AG04450 (cell line): Measurements from ENCODE around the gene PDIA2. TPM values are rescaled to one million over a fixed set of nuclear protein-coding genes. Genes with fewer than 3 reads are reported as not detected.

Source experiments
- CTCF ChIA-PET: fragments of 300-600, 350-600 bp; formaldehyde crosslinking; extraction: SDS; loops from one replicate; lab custom pipeline; 2022; ENCODE audit warnings: antibody characterized with exemption, inconsistent platforms; lab: Charles Lee
- POLR2A ChIA-PET: fragments of 350-600 bp; formaldehyde crosslinking; extraction: SDS; loops from one replicate; lab custom pipeline; 2021; ENCODE audit warnings: antibody characterized with exemption, inconsistent platforms; lab: Yijun Ruan, JAX
- DNase-seq: peaks from one replicate; pipeline ENCODE4 v3.0.0-alpha.2; 2011; ENCODE audit warnings: low read depth, low spot score
- H3K27ac ChIP-seq: one replicate; pipeline ENCODE4 v1.5.1; 2012; ENCODE audit warnings: low read depth, low read length, control low read depth
- H3K27me3 ChIP-seq: one replicate; pipeline ENCODE4 v1.6.0; 2012; ENCODE audit warnings: low read length; ENCODE audit not compliant: control insufficient read depth, insufficient read depth
- H3K4me3 ChIP-seq: 2 replicates; pipeline ENCODE4 v1.5.1; 2011; ENCODE audit warnings: mild to moderate bottlenecking, low read depth, low read length, control low read depth
- H3K9me3 ChIP-seq: 2 replicates; pipeline ENCODE4 v1.5.1; 2012; ENCODE audit warnings: low read length; ENCODE audit not compliant: control insufficient read depth, insufficient read depth
- polyA plus RNA-seq: library from polyadenylated mRNA; depleted of rRNA; stranded (reverse); fragments of >200 nt; gene quantifications from 2 replicates; pipeline ENCODE4 v1.2.3, GENCODE V29; 2011
- TF ChIP-seq, protein P1 (sequence below): IDR thresholded peaks from 2 replicates; pipeline ENCODE4 v1.5.1; 2011; ENCODE audit warnings: low read depth, low read length, control low read depth, inconsistent platforms

PDIA2 gene
- polyA plus RNA-seq, 1 experiment = 0.45 TPM

DNA sequence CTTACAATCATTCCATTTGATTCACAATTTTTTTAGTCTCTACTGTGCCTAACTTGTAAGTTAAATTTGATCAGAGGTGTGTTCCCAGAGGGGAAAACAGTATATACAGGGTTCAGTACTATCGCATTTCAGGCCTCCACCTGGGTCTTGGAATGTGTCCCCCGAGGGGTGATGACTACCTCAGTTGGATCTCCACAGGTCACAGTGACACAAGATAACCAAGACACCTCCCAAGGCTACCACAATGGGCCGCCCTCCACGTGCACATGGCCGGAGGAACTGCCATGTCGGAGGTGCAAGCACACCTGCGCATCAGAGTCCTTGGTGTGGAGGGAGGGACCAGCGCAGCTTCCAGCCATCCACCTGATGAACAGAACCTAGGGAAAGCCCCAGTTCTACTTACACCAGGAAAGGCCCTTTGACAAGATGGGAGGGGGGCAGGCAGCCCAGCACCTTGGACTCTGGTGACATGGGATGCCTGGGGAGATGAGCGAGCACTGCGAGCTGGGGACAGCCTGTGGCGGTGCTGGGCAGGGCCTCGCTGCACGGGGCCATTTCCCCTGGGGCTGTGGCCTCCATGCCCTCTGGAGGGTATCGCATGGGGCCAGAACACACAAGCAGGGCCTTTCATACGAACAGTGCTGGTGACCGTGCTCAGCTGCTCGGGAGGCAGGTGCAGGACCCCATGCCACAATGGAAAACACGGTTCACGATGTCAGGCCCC, 33.9 kb downstream of the PDIA2 start:
- Histone ChIP-seq H3K9me3 (no peaks in the 10 kb centered on the region), H3K27ac (no peak overlapping the region), H3K4me3 (no peak overlapping the region), H3K27me3 (no peaks in the 10 kb centered on the region)
- ChIA-PET CTCF (interaction anchor here (0.6 kb wide), 1 partner anchor 16 kb away, joined by 3 read pairs; no protein-coding TSS in a partner anchor), POLR2A (no interaction called here)
- TF ChIP-seq, protein P1, sequence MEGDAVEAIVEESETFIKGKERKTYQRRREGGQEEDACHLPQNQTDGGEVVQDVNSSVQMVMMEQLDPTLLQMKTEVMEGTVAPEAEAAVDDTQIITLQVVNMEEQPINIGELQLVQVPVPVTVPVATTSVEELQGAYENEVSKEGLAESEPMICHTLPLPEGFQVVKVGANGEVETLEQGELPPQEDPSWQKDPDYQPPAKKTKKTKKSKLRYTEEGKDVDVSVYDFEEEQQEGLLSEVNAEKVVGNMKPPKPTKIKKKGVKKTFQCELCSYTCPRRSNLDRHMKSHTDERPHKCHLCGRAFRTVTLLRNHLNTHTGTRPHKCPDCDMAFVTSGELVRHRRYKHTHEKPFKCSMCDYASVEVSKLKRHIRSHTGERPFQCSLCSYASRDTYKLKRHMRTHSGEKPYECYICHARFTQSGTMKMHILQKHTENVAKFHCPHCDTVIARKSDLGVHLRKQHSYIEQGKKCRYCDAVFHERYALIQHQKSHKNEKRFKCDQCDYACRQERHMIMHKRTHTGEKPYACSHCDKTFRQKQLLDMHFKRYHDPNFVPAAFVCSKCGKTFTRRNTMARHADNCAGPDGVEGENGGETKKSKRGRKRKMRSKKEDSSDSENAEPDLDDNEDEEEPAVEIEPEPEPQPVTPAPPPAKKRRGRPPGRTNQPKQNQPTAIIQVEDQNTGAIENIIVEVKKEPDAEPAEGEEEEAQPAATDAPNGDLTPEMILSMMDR = no peak
- DNase-seq = no peak

DNA sequence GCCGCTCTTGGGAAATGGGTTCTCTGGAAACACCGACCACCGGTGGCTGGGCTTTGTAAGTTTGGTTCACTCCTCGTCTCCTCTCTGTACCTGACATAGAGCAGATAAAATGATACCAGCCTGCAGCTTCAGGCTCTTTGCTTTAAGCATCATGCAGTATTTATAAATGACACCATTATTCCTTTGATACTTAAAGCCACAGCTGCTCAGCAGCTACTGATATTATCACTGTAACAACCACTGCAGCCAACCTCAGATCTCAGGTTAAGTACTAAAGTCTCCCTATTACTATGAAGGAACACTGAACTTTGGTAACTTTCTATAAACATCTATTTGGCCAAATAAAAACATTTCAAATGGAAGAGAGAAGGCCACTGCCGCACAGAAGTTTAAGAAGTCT, 34.6 kb downstream of the PDIA2 start:
- ChIA-PET CTCF (no interaction called here), POLR2A (no interaction called here)
- TF ChIP-seq, protein P1 = no peak
- H3K4me3 ChIP-seq = no peak overlapping the region
- H3K27ac ChIP-seq = no peak overlapping the region
- no peaks in the 10 kb centered on the region for H3K27me3 ChIP-seq
- no peaks in the 10 kb centered on the region for H3K9me3 ChIP-seq
- no peak for DNase-seq

DNA sequence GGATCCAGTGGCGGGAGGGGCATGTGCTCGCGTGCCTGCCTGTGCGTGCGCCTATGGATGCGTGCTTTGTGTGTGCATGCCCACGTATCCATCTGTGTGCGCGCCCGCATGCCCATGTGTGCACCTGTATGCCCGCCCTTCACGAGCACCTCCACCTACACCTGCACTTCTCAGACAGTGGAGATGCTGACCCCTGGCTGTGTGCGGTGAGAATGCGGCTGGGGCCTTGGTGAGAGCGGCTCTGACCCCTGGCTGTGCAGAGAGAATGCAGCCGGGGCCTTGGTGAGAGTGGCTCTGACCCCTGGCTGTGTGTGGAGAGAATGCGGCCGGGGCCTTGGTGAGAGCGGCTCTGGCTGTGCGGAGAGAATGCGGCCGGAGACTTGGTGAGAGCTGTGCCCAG, 35.7 kb downstream of the PDIA2 start:
- Histone ChIP-seq H3K9me3 (no peaks in the 10 kb centered on the region), H3K4me3 (no peak overlapping the region), H3K27ac (no peak overlapping the region), H3K27me3 (no peaks in the 10 kb centered on the region)
- ChIA-PET CTCF (no interaction called here), POLR2A (no interaction called here)
- TF ChIP-seq, protein P1 = no peak
- no peak for DNase-seq

DNA sequence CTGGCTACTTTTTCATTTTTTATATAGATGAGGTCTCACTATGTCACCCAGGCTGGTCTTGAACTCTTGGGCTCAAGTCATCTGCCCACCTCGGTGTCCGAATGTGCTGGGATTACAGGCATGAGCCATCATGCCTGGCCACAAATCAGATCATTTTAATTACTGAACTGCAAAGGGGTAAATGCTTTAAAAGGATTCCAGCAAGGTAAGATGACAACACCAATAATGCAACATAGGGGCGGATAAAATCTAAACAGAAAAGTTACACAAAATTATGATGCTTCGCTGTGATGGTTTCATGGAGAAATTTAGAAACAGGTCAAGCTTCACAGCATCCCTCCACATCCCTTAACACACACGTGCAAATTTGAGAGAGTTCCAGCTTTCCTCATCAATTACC, 37.2 kb downstream of the PDIA2 start:
- no peak for DNase-seq
- Histone ChIP-seq H3K27ac (no peak overlapping the region), H3K4me3 (no peak overlapping the region), H3K27me3 (no peaks in the 10 kb centered on the region), H3K9me3 (no peaks in the 10 kb centered on the region; the same call in 1 of the 2 replicates)
- POLR2A ChIA-PET = no interaction called here
- TF ChIP-seq, protein P1 = no peak
- CTCF ChIA-PET = interaction anchor here (0.9 kb wide), 1 partner anchor 33 kb away, joined by 3 read pairs; no protein-coding TSS in a partner anchor

DNA sequence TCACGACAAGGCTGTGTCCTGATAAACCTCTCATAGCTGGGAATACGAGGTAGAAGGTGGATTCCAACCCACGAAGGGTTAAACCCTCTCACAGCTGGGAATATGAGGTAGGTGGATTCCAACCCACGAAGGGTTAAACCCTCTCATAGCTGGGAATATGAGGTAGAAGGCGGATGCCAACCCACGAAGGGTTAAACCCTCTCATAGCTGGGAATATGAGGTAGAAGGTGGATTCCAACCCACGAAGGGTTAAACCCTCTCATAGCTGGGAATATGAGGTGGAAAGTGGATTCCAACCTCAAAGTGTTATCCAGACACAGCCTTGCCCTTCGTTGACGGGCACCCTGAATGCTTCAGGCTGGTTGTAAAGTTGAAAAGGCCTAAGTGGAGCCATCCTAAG, 38.6 kb downstream of the PDIA2 start:
- ChIA-PET CTCF (interaction anchor here (0.7 kb wide), 1 partner anchor 224 kb away, joined by 5 read pairs; no protein-coding TSS in a partner anchor), POLR2A (no interaction called here)
- Histone ChIP-seq H3K27ac (no peak overlapping the region), H3K27me3 (no peaks in the 10 kb centered on the region), H3K9me3 (no peaks in the 10 kb centered on the region; the same call in 1 of the 2 replicates), H3K4me3 (no peak overlapping the region)
- no peak for DNase-seq
- TF ChIP-seq, protein P1 = no peak
